K562 (cell line): ENCODE results near the gene TRAPPC2B. TPM values are rescaled to one million over a fixed set of nuclear protein-coding genes. Genes with fewer than 3 reads are reported as not detected.

Experiments
- ARHGAP35 ChIP-seq: fragments of 450-650 bp; IDR thresholded peaks from 2 replicates; pipeline ENCODE4 v1.6.1; 2018; ENCODE audit not compliant: partially characterized antibody
- CXXC5 ChIP-seq: fragments of 250-450 bp; sonication (Bioruptor Pico); IDR thresholded peaks from 2 replicates; pipeline ENCODE4 v1.8.0; 2022; ENCODE audit warnings: inconsistent platforms, mild to moderate bottlenecking, moderate library complexity
- HDAC6 ChIP-seq: IDR thresholded peaks from 2 replicates; pipeline ENCODE4 v1.6.1; 2012; ENCODE audit warnings: low read depth, mild to moderate bottlenecking, control low read depth, inconsistent platforms, low read length, moderate library complexity
- MAFF ChIP-seq: IDR thresholded peaks from 2 replicates; pipeline ENCODE4 v1.6.1; 2012; ENCODE audit warnings: low read length, improper control_type of control experiment
- MBD1 ChIP-seq: fragments of 250-450 bp; sonication (Bioruptor Pico); IDR thresholded peaks from 2 replicates; pipeline ENCODE4 v1.8.0; 2022; ENCODE audit warnings: inconsistent platforms
- NBN ChIP-seq: fragments of 450-650 bp; IDR thresholded peaks from 2 replicates; pipeline ENCODE4 v1.6.1; 2016; ENCODE audit warnings: low read depth, mild to moderate bottlenecking
- TAL1 ChIP-seq: fragments of 450-650 bp; IDR thresholded peaks from 2 replicates; pipeline ENCODE4 v1.6.1; 2016; ENCODE audit warnings: mild to moderate bottlenecking
- TCF7 ChIP-seq: sonication (generic); IDR thresholded peaks from 2 replicates; pipeline ENCODE4 v1.6.1; 2016; ENCODE audit warnings: antibody characterized with exemption, borderline replicate concordance
- THAP12 ChIP-seq: fragments of 250-450 bp; sonication (Bioruptor Pico); IDR thresholded peaks from 2 replicates; pipeline ENCODE4 v1.9.0; 2021; ENCODE audit warnings: mild to moderate bottlenecking, inconsistent platforms
- TRIM25 ChIP-seq: fragments of 450-650 bp; IDR thresholded peaks from 2 replicates; pipeline ENCODE4 v1.7.0; 2016; ENCODE audit warnings: borderline replicate concordance
- ZBTB43 ChIP-seq: sonication (generic); formaldehyde crosslinking; IDR thresholded peaks from 2 replicates; pipeline ENCODE4 v1.8.0; 2023; ENCODE audit warnings: mild to moderate bottlenecking, missing genetic modification reagents
- ZNF830 ChIP-seq: fragments of 250-450 bp; sonication (Bioruptor Pico); IDR thresholded peaks from 2 replicates; pipeline ENCODE4 v1.5.0; 2021; ENCODE audit warnings: mild to moderate bottlenecking
- polyA plus RNA-seq, 8 experiments: library from polyadenylated mRNA; depleted of rRNA in 4 of 8; stranded (reverse) in 5 of 8; unstranded in 3 of 8; fragments of >200 nt; fragmentation: Nextera tagmentation in 2 of 8; fragmentation: Illumina TruSeq in 1 of 8; extraction: Ambion mirVana in 2 of 8; extraction: Trizol in 1 of 8; gene quantifications; 2 replicates each; pipeline versions ENCODE4 v1.2.1 to v1.2.3, GENCODE V29; 2011 to 2014; ENCODE audit warnings: inconsistent platforms in 1 of 8, missing spikeins in 1 of 8
- total RNA-seq, 7 experiments: library from RNA; depleted of rRNA in 6 of 7; stranded (reverse); fragments of >200 nt in 6 of 7; fragmentation: Illumina TruSeq in 2 of 7; extraction: Trizol in 2 of 7; gene quantifications; 2 replicates each; pipeline versions ENCODE4 v1.2.1 to v1.2.3, GENCODE V29; 2011 to 2021; ENCODE audit warnings: low replicate concordance in 1 of 7
- TF ChIP-seq, protein P1 (sequence below): sonication (generic); formaldehyde crosslinking; IDR thresholded peaks from 2 replicates; pipeline ENCODE4 v1.8.0; 2023; ENCODE audit warnings: missing genetic modification reagents, mild to moderate bottlenecking, borderline replicate concordance

TRAPPC2B gene
- total and polyA plus RNA-seq, 9 of the 15 experiments (the other 6 are each of a cell fraction or from before 2014, with no cell fraction given) = 2.2 to 20.4 (median 4.6) TPM

DNA sequence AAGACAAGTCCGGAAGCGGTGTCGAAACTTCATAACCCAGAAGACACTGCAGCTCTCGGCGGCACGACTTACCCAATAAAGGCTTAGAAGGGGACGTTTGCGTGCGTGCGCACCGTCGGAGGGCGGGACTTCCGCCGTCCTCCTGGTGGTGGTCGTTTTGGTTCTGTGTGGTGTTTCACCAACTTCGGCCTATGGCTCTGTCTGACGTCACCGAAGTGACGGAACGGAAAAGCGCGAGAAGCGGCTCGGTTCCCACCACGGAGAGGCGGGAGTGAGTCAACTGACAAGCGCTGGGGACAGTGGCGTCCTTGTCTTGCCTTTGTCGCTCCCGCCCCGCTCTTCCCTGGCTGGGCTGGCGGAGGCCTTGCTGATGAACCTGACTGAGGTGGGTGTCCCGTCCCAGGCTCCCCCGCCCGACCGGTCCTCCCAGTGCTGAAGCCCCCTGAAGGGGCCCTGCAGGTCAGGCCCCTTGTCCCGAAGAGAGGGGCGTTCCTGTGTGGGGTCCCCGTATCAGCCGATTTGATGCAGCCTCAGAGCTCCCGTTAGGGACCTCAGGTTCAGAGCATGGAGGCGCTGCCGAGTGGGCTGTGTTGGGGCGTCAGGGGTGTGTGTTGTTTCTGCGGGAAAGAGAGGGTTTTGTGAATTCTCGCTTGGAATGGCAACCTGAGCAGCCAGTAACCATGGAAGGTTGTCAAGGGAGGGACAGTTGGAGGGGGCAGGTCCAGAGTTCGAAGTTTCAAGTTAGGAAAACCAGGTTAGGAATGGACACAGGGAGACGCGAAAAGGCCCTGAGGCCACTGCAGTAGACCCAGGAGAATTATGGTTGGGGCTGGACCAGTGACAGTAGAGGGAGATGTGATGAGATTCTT lies 26.6 kb downstream of the TRAPPC2B start, which contains the start of gene ZNF548 (continued):
- TF ChIP-seq ZBTB43 (CRISPR knock-in tag) (peak; percentile 29; the same call in 1 of the 2 replicates), MBD1 (CRISPR knock-in tag) (no peak), MAFF (no peak), HDAC6 (no peak), TCF7 (no peak), ZNF830 (CRISPR knock-in tag) (no peak), THAP12 (CRISPR knock-in tag) (no peak), ARHGAP35 (no peak), CXXC5 (CRISPR knock-in tag) (peak; percentile 97), TRIM25 (no peak), TAL1 (no peak), NBN (0 out of 2 replicates have a peak, but pooled peaks have one; percentile 8)
- TF ChIP-seq, protein P1, sequence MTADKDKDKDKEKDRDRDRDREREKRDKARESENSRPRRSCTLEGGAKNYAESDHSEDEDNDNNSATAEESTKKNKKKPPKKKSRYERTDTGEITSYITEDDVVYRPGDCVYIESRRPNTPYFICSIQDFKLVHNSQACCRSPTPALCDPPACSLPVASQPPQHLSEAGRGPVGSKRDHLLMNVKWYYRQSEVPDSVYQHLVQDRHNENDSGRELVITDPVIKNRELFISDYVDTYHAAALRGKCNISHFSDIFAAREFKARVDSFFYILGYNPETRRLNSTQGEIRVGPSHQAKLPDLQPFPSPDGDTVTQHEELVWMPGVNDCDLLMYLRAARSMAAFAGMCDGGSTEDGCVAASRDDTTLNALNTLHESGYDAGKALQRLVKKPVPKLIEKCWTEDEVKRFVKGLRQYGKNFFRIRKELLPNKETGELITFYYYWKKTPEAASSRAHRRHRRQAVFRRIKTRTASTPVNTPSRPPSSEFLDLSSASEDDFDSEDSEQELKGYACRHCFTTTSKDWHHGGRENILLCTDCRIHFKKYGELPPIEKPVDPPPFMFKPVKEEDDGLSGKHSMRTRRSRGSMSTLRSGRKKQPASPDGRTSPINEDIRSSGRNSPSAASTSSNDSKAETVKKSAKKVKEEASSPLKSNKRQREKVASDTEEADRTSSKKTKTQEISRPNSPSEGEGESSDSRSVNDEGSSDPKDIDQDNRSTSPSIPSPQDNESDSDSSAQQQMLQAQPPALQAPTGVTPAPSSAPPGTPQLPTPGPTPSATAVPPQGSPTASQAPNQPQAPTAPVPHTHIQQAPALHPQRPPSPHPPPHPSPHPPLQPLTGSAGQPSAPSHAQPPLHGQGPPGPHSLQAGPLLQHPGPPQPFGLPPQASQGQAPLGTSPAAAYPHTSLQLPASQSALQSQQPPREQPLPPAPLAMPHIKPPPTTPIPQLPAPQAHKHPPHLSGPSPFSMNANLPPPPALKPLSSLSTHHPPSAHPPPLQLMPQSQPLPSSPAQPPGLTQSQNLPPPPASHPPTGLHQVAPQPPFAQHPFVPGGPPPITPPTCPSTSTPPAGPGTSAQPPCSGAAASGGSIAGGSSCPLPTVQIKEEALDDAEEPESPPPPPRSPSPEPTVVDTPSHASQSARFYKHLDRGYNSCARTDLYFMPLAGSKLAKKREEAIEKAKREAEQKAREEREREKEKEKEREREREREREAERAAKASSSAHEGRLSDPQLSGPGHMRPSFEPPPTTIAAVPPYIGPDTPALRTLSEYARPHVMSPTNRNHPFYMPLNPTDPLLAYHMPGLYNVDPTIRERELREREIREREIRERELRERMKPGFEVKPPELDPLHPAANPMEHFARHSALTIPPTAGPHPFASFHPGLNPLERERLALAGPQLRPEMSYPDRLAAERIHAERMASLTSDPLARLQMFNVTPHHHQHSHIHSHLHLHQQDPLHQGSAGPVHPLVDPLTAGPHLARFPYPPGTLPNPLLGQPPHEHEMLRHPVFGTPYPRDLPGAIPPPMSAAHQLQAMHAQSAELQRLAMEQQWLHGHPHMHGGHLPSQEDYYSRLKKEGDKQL (CRISPR knock-in tag) = no peak
